ENCODE results near the gene TMF1. TPM values are rescaled to one million over a fixed set of nuclear protein-coding genes. Genes with fewer than 3 reads are reported as not detected.

Gene TMF1
- total RNA-seq, 1 donor from 2014 or later = 12.5 TPM

GRCh38 chr3:68986496-68987208, 65.5 kb downstream of the TMF1 start:
- Histone ChIP-seq H3K4me1 (ENCODE audit: control insufficient read depth in 3 of 3, insufficient read depth in 3 of 3, low read length in 3 of 3) (no peaks in the 10 kb centered on the region), H3K27me3 (ENCODE audit: control insufficient read depth in 3 of 3, insufficient read depth in 3 of 3, low read length in 3 of 3) (no peaks in the 10 kb centered on the region), H3K9ac (ENCODE audit: low read depth in 1 of 3, low read length in 3 of 3) (no peak overlapping the region), H3K36me3 (ENCODE audit: control insufficient read depth in 3 of 3, insufficient read depth in 3 of 3, low read length in 3 of 3) (peaks cover 47 to 71% (median 58%) of the 10 kb centered on the region in 3 donors), H3K4me3 (ENCODE audit: low read length in 3 of 3) (no peak overlapping the region), H3K9me3 (ENCODE audit: control insufficient read depth in 3 of 3, low read length in 3 of 3) (no peaks in the 10 kb centered on the region), H3K27ac (ENCODE audit: low read depth, low read length) (no peak overlapping the region)

DNA sequence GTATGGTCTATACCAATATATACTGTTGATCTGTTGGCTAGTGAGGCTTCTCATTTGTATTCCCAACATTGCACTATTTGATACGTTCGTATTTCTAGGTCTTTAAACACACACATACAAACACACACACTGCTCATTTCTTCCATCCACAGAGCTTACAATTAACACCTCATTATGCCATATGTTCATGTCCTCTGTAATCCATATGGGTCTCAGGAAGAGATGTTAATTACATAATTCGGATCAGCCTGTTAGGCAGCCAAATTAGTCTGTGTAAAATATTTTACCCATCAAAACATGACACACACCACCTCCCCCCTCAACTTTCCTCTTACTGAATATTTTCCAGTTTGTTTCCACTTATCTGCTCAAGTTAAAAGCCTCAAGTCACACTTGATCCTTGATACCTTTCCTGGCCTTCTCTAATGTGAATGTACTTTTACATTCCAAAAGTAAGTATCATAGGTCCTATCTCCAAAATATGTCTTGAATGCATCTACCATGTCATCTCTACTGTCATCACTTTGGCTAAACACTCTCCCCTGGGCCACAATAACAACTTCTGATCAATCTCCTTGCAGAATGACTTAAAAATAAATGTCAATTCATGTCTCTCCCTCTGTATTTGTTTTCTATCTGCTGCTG, 66.9 kb downstream of the TMF1 start:
- Histone ChIP-seq H3K27ac (ENCODE audit: low read depth, low read length) (no peak overlapping the region), H3K36me3 (ENCODE audit: control insufficient read depth in 3 of 3, insufficient read depth in 3 of 3, low read length in 3 of 3) (peaks cover 60 to 78% (median 67%) of the 10 kb centered on the region in 3 donors), H3K9me3 (ENCODE audit: control insufficient read depth in 3 of 3, low read length in 3 of 3) (no peaks in the 10 kb centered on the region), H3K9ac (ENCODE audit: low read depth in 1 of 3, low read length in 3 of 3) (no peak overlapping the region), H3K4me3 (ENCODE audit: low read length in 3 of 3) (no peak overlapping the region), H3K4me1 (ENCODE audit: control insufficient read depth in 3 of 3, insufficient read depth in 3 of 3, low read length in 3 of 3) (no peaks in the 10 kb centered on the region), H3K27me3 (ENCODE audit: control insufficient read depth in 3 of 3, insufficient read depth in 3 of 3, low read length in 3 of 3) (no peaks in the 10 kb centered on the region)

GRCh38 chr3:68984011-68984530, 68.1 kb downstream of the TMF1 start:
- H3K9me3 ChIP-seq (ENCODE audit: control insufficient read depth in 3 of 3, low read length in 3 of 3) = no peaks in the 10 kb centered on the region
- no peak overlapping the region for H3K4me3 ChIP-seq (ENCODE audit: low read length in 3 of 3)
- peaks cover 69 to 88% (median 77%) of the 10 kb centered on the region in 3 donors for H3K36me3 ChIP-seq (ENCODE audit: control insufficient read depth in 3 of 3, insufficient read depth in 3 of 3, low read length in 3 of 3)
- no peak overlapping the region for H3K9ac ChIP-seq (ENCODE audit: low read depth in 1 of 3, low read length in 3 of 3)
- no peak overlapping the region for H3K27ac ChIP-seq (ENCODE audit: low read depth, low read length)
- no peaks in the 10 kb centered on the region for H3K4me1 ChIP-seq (ENCODE audit: control insufficient read depth in 3 of 3, insufficient read depth in 3 of 3, low read length in 3 of 3)
- H3K27me3 ChIP-seq (ENCODE audit: control insufficient read depth in 3 of 3, insufficient read depth in 3 of 3, low read length in 3 of 3) = no peaks in the 10 kb centered on the region

GRCh38 chr3:68977486-68978167, 74.5 kb downstream of the TMF1 start:
- no peak overlapping the region for H3K27ac ChIP-seq (ENCODE audit: low read depth, low read length)
- no peak overlapping the region for H3K4me3 ChIP-seq (ENCODE audit: low read length in 3 of 3)
- H3K36me3 ChIP-seq (ENCODE audit: control insufficient read depth in 3 of 3, insufficient read depth in 3 of 3, low read length in 3 of 3) = peaks cover 41 to 60% (median 57%) of the 10 kb centered on the region in 3 donors
- H3K27me3 ChIP-seq (ENCODE audit: control insufficient read depth in 3 of 3, insufficient read depth in 3 of 3, low read length in 3 of 3) = no peaks in the 10 kb centered on the region
- no peaks in the 10 kb centered on the region for H3K4me1 ChIP-seq (ENCODE audit: control insufficient read depth in 3 of 3, insufficient read depth in 3 of 3, low read length in 3 of 3)
- no peaks in the 10 kb centered on the region for H3K9me3 ChIP-seq (ENCODE audit: control insufficient read depth in 3 of 3, low read length in 3 of 3)
- H3K9ac ChIP-seq (ENCODE audit: low read depth in 1 of 3, low read length in 3 of 3) = no peak overlapping the region

GRCh38 chr3:68974711-68975110, 77.4 kb downstream of the TMF1 start:
- H3K27ac ChIP-seq (ENCODE audit: low read depth, low read length) = no peak overlapping the region
- H3K36me3 ChIP-seq (ENCODE audit: control insufficient read depth in 3 of 3, insufficient read depth in 3 of 3, low read length in 3 of 3) = peaks cover 24 to 37% (median 34%) of the 10 kb centered on the region in 3 donors
- no peaks in the 10 kb centered on the region for H3K4me1 ChIP-seq (ENCODE audit: control insufficient read depth in 3 of 3, insufficient read depth in 3 of 3, low read length in 3 of 3)

DNA sequence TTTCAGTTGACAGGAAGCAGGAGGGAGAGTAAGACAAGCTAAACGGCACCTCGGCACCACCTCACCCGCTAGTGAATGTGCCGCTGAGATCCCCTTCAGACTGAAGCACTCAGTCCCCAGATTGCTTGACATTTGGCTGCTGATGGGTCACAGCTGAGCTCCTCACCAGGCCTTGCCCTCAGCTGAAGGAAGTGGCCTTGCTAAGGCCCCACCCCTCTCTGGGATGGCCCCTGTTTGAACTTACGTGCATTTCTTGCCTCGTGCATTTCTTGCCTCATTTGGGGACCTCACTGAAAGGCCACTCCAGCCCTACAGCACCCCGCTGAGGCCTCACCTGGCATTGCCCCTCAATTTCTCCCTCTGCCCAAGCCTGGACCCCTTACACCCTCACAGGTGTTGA, 78.5 kb downstream of the TMF1 start:
- Histone ChIP-seq H3K36me3 (ENCODE audit: control insufficient read depth in 3 of 3, insufficient read depth in 3 of 3, low read length in 3 of 3) (peaks cover 15 to 27% (median 24%) of the 10 kb centered on the region in 3 donors), H3K9me3 (ENCODE audit: control insufficient read depth in 3 of 3, low read length in 3 of 3) (no peaks in the 10 kb centered on the region), H3K27me3 (ENCODE audit: control insufficient read depth in 3 of 3, insufficient read depth in 3 of 3, low read length in 3 of 3) (peaks cover 0 to 5% (median 3%) of the 10 kb centered on the region in 3 donors), H3K27ac (ENCODE audit: low read depth, low read length) (no peak overlapping the region), H3K4me1 (ENCODE audit: control insufficient read depth in 3 of 3, insufficient read depth in 3 of 3, low read length in 3 of 3) (no peaks in the 10 kb centered on the region), H3K4me3 (ENCODE audit: low read length in 3 of 3) (no peak overlapping the region), H3K9ac (ENCODE audit: low read depth in 1 of 3, low read length in 3 of 3) (no peak overlapping the region)

More at GRCh38 chr3:68974711-68975110, 77.4 kb downstream of the TMF1 start:
- Histone ChIP-seq H3K4me3 (ENCODE audit: low read length in 3 of 3) (no peak overlapping the region), H3K9ac (ENCODE audit: low read depth in 1 of 3, low read length in 3 of 3) (no peak overlapping the region), H3K27me3 (ENCODE audit: control insufficient read depth in 3 of 3, insufficient read depth in 3 of 3, low read length in 3 of 3) (peaks cover 0 to 5% (median 0%) of the 10 kb centered on the region in 3 donors), H3K9me3 (ENCODE audit: control insufficient read depth in 3 of 3, low read length in 3 of 3) (no peaks in the 10 kb centered on the region)

DNA sequence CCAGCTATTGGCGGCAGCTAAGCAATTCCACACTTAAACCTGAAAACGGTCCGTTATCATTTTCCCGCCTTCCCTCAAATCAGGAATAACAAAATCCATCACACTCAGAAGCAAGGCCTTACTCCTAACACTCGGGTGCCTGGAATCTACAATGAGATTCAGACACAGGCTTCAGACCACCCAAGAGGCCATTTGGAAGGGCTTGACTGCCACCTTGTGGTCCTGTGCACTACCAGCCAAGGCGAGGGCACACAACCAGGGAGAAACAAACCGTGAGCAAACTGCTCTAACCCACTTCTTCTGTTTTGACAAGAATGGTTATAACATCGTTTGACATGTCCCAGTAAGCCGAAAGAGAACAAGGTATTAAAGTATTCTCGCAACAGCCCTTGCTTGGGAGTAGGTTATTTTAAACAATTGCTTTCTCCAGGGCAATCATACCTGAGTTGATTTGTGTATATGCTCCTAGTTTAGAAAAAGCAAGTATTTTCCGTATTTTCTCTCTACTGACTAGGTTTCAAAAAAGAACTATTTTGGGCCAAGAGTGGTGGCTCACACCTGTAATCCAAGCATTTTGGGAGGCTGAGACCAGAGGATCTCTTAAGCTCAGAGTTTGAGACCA, 79.7 kb downstream of the TMF1 start:
- H3K9ac ChIP-seq (ENCODE audit: low read depth in 1 of 3, low read length in 3 of 3) = no peak overlapping the region
- H3K4me3 ChIP-seq (ENCODE audit: low read length in 3 of 3) = no peak overlapping the region
- no peaks in the 10 kb centered on the region for H3K9me3 ChIP-seq (ENCODE audit: control insufficient read depth in 3 of 3, low read length in 3 of 3)
- no peaks in the 10 kb centered on the region for H3K4me1 ChIP-seq (ENCODE audit: control insufficient read depth in 3 of 3, insufficient read depth in 3 of 3, low read length in 3 of 3)
- peaks cover 0 to 7% (median 5%) of the 10 kb centered on the region in 3 donors for H3K27me3 ChIP-seq (ENCODE audit: control insufficient read depth in 3 of 3, insufficient read depth in 3 of 3, low read length in 3 of 3)
- H3K36me3 ChIP-seq (ENCODE audit: control insufficient read depth in 3 of 3, insufficient read depth in 3 of 3, low read length in 3 of 3) = peaks cover 10 to 15% (median 12%) of the 10 kb centered on the region in 3 donors
- no peak overlapping the region for H3K27ac ChIP-seq (ENCODE audit: low read depth, low read length)

Small RNA genes lying within 50 kb of the gene (small RNA-seq; reads per million reads assigned to genes)
- 0.09 reads per million for gene MIR3136

Other genes starting within 250 kb of the TMF1 start
- gene TAFA4, start 119.8 kb downstream of the TMF1 start, total RNA-seq = under 0.01 TPM
- gene EOGT, start 38.6 kb downstream of the TMF1 start, total RNA-seq = 13.0 TPM
- gene UBA3, start 28.0 kb upstream of the TMF1 start, total RNA-seq = 48.5 TPM
- gene ARL6IP5, start 32.6 kb upstream of the TMF1 start, total RNA-seq = 60.5 TPM
- 31.8 TPM for gene LMOD3, start 70.3 kb upstream of the TMF1 start, total RNA-seq

Measured in skeletal muscle tissue (tissue), 5 donors.